ENCODE measurements around the gene APOLD1.

DNA sequence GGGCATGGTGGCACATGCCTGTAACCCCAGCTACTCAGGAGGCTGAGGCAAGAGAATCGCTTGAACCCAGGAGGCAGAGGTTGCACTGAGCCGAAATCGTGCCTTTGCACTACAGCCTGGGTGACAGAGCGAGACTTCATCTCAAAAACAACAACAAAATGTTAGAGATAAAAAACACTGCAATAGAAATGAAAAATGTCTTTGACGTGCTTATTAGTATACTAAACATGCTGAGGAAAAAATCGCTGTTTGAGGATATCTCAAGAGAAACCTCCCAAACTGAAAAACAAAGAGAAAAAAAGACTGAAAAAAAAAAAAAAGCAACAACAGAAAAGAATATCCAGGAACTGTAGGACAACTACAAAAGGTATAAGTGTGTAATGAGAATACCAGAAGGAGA lies 15.2 kb upstream of the APOLD1 start:
- TF ChIP-seq, protein P1, sequence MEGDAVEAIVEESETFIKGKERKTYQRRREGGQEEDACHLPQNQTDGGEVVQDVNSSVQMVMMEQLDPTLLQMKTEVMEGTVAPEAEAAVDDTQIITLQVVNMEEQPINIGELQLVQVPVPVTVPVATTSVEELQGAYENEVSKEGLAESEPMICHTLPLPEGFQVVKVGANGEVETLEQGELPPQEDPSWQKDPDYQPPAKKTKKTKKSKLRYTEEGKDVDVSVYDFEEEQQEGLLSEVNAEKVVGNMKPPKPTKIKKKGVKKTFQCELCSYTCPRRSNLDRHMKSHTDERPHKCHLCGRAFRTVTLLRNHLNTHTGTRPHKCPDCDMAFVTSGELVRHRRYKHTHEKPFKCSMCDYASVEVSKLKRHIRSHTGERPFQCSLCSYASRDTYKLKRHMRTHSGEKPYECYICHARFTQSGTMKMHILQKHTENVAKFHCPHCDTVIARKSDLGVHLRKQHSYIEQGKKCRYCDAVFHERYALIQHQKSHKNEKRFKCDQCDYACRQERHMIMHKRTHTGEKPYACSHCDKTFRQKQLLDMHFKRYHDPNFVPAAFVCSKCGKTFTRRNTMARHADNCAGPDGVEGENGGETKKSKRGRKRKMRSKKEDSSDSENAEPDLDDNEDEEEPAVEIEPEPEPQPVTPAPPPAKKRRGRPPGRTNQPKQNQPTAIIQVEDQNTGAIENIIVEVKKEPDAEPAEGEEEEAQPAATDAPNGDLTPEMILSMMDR (optimal IDR thresholded peaks at IDR 0.05 in 1 of 3, IDR thresholded peaks at IDR 0.05 in 1 of 3, conservative IDR thresholded peaks at IDR 0.05 in 1 of 3; ENCODE audit: extremely low read depth in 1 of 3, insufficient read depth in 2 of 3, low read length in 3 of 3): no peak
- no peak for TF ChIP-seq EZH2 (IDR thresholded peaks at IDR 0.05; ENCODE audit: low read length)
